KOPT-K1 (cell line): Measurements from ENCODE around the gene BBS9.

Experiments
- H3K27ac ChIP-seq: fragments of 200-600 bp; sonication (generic); 2 replicates; pipeline ENCODE4 v1.5.1; 2016; ENCODE audit warnings: antibody characterized with exemption, mild to moderate bottlenecking, low read depth, low read length; ENCODE audit not compliant: poor library complexity, severe bottlenecking
- H3K36me3 ChIP-seq: fragments of 200-600 bp; sonication (generic); 2 replicates; pipeline ENCODE4 v1.5.1; 2017; ENCODE audit warnings: antibody characterized with exemption, mild to moderate bottlenecking, low read length, moderate library complexity; ENCODE audit not compliant: insufficient read depth
- H3K9me3 ChIP-seq: fragments of 200-600 bp; sonication (generic); 2 replicates; pipeline ENCODE4 v1.5.1; 2017; ENCODE audit warnings: antibody characterized with exemption, low read length, mild to moderate bottlenecking; ENCODE audit not compliant: insufficient read depth, poor library complexity, severe bottlenecking

The BBS9 gene

DNA sequence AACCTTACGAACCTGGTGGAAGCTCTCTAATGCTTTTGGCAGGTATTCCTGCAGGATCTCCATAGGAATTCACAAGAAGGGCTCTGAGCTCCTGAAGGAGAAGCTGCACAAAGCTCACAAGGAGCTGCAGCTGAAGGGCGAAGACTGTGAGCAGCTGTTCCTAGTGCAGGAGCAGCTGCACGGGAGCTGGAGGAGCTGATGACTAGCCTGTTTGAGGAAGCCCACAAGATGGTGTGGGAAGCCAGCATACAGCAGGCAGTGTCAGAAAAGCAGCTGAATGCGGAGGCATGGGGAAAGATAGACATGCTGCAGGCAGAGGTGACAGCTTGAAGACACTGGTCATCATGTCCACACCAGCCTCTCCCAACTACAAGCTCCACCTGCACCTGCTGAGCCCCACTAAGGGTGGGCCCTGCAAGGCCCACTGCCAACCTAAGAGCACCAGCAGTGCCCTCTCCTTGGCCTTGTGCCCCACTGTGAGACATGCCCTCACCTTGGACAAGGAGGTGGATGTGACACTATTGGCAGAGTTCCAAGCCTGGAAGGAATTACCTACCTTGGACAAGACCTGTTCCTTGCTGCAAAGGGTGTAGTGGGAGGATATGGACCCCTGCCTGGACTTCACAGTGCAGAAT lies 250.6 kb downstream of the BBS9 start:
- Histone ChIP-seq H3K36me3 (no peaks in the 10 kb centered on the region), H3K27ac (no peak overlapping the region), H3K9me3 (no peaks in the 10 kb centered on the region)

DNA sequence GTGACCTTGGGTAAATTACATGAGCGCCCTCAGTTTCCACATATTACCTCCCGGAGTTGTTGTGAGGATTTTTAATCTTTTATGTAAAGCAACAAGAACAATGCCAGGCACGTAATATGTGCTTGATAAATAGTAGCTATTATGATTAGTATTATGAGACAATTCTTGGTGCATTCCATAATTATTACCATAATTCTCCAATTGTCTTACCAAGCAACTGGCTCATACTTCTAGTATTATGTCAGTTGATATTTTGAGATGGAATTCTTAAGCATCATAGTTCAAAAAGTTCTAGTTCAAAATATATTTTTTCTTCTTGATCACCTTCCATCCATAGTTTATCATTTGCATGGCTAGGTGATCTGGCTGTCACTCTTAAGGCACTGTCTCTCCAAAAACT lies 259.0 kb downstream of the BBS9 start:
- no peak overlapping the region for H3K27ac ChIP-seq
- no peaks in the 10 kb centered on the region for H3K9me3 ChIP-seq
- no peaks in the 10 kb centered on the region for H3K36me3 ChIP-seq

DNA sequence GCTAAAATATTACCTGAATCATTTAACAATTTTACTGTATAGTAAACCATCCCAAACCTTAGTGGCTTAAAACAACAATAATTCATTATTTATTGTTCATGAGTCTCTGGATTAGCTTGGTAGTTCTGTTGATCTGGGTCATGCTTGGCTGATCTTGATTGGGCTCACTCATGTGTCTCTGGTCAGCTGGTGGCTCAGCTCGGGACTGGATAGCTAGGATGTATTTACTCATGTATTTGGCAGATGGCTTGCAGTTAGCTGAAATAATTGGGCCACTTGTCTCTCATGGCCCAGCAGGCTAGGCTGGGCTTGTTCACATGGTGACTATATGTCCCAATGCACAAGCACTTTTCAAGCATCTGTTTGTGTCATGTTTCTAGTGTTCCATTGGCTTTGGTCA lies 262.8 kb downstream of the BBS9 start:
- no peak overlapping the region for H3K27ac ChIP-seq
- no peaks in the 10 kb centered on the region for H3K9me3 ChIP-seq
- no peaks in the 10 kb centered on the region for H3K36me3 ChIP-seq

DNA sequence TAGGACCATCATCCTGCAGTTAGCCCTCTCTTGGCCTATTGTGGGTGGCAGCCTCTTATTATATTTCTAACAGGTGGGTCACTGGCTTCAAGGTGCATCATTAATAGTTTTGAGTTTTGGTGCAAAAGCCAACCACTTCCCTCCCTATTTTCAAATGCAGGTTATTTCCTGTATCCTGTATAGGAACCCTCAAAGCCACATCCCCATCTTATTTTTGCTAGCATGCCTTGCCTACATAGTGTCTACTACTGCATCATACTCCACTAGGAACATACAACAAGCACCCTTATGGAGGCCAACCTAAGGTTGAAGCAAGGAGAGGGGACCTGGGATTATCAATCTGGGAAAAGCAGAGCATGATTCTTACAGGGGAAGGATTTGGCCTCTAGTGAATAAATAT lies 264.4 kb downstream of the BBS9 start:
- Histone ChIP-seq H3K9me3 (no peaks in the 10 kb centered on the region), H3K36me3 (no peaks in the 10 kb centered on the region), H3K27ac (no peak overlapping the region)

DNA sequence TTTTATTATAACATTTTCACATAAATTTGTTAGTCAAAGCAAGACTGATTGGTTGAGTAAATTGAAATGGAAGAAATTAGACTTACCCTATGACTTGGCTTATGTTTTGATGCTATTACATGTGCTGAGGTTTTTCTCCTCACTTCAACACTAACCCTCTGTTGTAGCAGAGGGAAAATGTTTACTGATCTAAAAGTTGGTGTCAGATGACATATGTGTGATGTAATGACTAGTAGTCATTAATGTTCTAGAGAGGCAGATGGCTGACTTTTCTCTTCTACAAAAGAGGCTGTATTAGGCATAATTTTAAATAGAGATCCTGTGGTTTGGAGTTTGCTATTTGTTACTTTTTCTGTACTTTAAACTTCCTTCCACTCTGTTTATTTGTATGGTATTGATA lies 266.0 kb downstream of the BBS9 start:
- Histone ChIP-seq H3K27ac (no peak overlapping the region), H3K36me3 (no peaks in the 10 kb centered on the region), H3K9me3 (no peaks in the 10 kb centered on the region)

DNA sequence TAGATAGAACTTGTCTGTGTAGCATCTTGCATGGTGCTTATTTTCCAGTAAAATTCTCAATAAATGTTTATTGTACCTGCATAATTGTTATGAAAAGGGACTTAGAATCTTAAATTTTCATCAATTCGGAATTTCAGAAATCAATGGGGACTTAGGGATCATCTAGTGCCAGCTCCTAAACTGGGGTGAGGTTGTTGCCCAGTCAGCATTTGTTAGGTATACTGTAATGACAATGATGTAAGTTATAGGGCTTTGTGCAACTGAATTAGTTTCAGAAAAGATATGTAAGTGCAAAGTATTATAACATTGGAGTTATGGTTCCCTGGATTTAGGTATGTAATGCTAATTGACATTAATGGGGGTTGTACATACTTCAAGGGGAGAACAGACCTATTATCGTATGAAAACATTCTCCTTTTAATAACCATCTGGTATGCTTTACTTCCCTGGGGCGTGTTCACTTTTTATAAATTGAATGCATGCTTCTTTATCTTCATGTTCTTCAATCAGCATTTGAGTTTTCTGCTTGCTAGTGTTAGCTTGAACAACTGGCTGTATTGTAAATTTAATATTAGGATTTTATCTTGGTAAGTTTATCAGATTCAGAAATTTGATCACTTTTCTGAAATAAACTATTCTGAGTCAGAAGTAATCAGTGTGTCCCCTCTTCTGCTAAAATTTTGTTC lies 270.3 kb downstream of the BBS9 start:
- H3K36me3 ChIP-seq: no peaks in the 10 kb centered on the region
- no peak overlapping the region for H3K27ac ChIP-seq
- no peaks in the 10 kb centered on the region for H3K9me3 ChIP-seq

DNA sequence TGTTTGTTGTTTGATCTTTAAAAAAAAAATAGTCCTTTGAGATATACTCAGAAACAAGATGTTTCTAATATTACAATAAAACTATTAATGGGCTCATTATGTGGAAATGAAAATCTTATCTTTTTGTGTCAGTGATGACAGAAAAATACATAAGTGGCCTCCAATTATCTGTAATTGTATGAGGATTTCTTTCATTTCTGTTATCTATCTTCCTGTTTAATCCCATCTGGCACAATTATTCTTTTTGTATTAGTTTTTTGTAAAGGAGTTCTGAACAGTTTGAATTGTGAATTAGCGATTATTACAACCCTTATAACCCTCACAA lies 270.8 kb downstream of the BBS9 start:
- H3K9me3 ChIP-seq: no peaks in the 10 kb centered on the region
- no peak overlapping the region for H3K27ac ChIP-seq
- H3K36me3 ChIP-seq: no peaks in the 10 kb centered on the region

DNA sequence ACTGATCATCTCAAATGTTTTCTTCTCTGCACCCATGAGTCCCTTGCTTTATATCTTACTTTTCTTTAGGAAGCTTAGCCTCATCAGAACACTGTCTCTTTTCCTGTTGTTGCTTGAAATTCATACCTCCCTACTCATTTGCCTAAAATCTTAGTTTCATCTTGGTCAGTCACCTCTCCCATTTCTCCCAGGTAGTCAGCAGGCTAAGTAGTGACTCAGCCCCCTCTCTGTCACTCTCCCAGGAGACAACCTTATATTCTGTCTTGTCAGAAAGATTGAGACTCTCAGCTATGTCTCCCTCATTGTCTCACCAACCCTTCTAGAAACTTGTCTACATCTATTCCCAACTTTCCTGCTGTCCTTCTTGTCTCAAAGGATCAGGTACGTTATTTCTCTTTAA lies 280.9 kb downstream of the BBS9 start:
- Histone ChIP-seq H3K9me3 (no peaks in the 10 kb centered on the region), H3K27ac (no peak overlapping the region), H3K36me3 (no peaks in the 10 kb centered on the region)

DNA sequence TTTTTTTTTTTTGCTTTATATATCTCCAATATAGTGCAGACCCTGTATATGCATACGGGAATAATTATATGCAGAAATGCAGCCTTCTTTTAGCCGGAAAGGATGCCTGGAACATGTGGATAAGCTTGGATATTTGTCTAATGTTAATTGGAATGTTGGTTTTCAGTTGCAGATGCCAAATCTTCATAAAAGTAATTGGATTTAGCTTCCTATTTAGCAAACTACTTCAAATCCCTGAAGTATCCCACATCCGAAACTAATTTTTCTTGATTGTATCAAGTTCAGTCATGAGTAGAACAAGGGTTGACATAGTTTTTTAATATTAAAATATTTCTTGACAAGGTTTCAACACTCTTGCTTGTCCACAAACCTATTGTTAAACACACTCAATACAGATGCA lies 281.7 kb downstream of the BBS9 start:
- no peaks in the 10 kb centered on the region for H3K36me3 ChIP-seq
- no peak overlapping the region for H3K27ac ChIP-seq
- H3K9me3 ChIP-seq: no peaks in the 10 kb centered on the region

DNA sequence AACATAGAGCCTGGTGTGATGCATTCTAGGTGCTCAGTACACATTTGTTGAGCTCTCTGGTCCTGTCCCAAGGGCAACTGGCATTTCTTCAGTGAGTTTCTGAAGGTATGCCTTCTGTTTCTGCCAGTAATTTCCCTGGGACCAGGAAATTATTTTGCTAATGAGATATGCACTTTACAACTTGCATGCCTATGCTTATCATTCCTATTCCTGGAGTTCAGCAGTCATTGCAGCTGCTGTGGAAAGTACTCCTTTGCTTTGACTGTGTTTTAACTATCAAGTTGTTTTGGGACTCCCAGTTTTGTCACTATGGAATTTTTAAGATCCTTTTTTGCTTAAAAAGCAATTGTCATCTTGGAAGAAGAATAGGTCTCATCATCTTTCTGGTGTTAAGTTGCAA lies 283.0 kb downstream of the BBS9 start:
- Histone ChIP-seq H3K36me3 (no peaks in the 10 kb centered on the region), H3K27ac (no peak overlapping the region), H3K9me3 (no peaks in the 10 kb centered on the region)

DNA sequence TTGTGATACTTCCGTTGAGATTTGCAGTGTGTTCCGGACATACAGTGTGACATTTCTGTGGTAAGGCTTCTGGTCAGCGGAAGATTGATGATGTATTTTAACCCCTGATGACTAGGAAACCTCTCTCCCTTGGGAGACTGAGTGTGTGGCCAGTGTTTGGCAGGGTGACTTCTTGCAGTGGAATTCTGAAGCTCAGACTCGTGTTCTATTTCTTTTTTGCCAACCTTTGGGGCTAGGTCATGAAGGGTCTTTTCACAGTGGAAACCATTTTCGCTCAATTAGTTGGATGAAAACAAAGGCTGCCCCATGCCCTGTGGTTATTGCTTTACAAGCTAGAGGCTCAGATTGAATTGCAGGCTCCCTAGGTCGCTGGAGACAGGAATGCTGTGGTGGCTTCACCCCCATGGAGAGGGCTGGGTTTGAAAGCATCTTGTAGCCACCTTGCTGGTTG lies 288.9 kb downstream of the BBS9 start:
- Histone ChIP-seq H3K27ac (no peak overlapping the region), H3K9me3 (no peaks in the 10 kb centered on the region), H3K36me3 (no peaks in the 10 kb centered on the region)

DNA sequence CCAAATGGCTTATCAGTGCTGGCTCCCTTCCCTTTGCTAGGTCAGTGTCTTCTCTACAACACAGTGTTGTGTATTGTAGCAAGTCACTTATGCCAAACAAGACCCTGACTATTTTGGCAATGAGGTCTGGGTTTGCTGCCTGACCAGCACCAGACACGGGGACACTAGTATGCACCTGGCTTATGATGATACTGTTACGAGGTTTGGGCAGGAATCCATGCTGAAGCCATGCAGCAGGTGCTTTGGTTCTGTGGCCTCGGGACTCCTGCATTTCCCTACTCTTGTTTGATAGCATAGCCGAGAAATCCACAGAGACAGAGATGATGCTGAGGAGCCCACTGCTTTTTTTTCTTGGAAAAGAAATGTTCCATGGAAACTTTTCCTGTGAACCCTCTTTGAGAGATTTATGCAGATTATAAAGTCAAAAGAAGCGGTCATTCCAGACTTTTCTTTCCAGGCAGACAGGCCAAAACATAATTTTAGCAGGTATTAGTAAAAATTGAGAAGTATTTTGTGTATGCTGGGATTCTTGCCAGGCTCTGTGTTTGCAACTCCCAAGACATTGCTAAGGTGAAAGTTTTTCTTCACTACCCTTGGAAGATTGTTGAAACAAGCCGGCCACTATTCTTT lies 291.1 kb downstream of the BBS9 start:
- no peaks in the 10 kb centered on the region for H3K36me3 ChIP-seq
- H3K27ac ChIP-seq: no peak overlapping the region
- H3K9me3 ChIP-seq: no peaks in the 10 kb centered on the region

DNA sequence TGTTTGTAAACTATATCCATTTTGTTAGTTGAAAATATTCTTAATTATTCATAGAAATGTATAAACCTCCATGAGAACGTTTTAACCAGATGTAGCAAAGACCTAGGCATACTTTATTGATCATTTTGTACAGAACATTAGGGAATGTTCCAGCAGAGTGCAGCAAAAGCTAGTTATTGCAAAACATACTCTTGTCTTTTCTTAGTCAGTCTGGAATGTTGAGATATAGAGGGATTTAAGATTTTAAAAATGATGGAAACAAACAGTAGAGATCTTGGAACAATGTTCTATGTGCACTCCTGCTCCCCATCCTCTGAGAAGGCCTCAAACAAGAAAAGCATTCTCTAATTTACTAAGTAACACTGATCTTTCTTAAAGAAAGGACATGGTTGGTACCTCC lies 292.1 kb downstream of the BBS9 start:
- Histone ChIP-seq H3K36me3 (no peaks in the 10 kb centered on the region), H3K9me3 (no peaks in the 10 kb centered on the region), H3K27ac (no peak overlapping the region)

DNA sequence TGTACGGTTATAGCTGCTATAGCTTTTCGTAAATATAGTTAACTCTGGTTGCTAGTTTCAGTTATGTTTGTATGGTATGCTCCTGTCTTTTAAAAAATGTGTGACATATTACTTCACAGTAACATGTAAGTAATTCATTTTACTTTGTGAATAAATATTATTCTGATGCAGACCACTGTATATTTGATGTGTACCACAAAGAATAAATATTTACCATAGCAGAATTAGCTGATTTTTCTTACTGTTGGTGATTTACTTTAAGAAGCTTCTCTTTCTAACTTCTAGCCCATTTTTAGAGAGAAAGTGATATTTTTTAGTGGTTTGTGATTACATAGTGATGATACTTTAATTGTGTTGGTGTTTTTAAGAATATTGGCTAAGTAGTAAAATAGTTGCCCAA lies 292.8 kb downstream of the BBS9 start:
- Histone ChIP-seq H3K36me3 (no peaks in the 10 kb centered on the region), H3K9me3 (no peaks in the 10 kb centered on the region), H3K27ac (no peak overlapping the region)

DNA sequence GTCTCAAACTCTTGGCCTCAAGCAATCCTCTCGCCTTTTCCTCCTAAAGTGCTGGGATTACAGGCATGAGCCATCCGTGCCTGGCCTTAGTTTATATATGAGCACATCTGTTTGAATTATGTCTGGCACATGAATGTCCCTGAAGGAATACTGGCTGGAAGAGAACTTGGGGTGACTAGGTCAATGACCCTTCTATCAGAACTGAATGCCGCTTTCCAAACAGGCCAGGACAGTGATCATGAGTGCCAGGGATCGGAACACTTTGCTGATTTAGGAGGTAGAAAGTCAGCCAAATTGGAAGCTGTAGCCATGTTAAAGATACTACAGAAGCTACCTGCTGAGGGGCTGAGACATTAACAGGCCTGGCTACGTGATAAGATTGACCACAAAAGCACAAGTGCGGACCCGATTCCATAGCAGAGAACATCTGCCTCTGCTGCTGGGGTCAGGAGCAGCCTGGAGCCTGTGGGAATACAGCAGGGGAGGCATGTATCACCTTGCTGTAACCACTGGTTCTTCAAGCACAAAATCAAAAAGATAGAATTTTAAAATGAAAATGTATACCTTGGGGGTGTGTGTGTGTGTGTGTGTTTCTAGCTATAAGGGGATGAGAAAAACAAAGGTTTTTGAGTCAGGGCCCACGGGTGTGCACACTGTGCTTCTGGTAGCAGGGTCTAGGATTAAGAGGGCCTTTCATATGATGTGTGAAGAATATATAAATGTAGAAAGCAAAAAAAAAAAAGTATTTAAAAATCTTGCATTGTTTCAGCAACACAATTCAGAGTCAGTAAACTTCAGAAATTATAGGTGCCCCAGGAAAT lies 293.7 kb downstream of the BBS9 start:
- Histone ChIP-seq H3K9me3 (no peaks in the 10 kb centered on the region), H3K36me3 (no peaks in the 10 kb centered on the region), H3K27ac (no peak overlapping the region)
